ENCODE measurements around the gene TSGA10IP. TPM values are rescaled to one million over a fixed set of nuclear protein-coding genes. Genes with fewer than 3 reads are reported as not detected.

Gene TSGA10IP
- total RNA-seq, 2 donors from 2014 or later = not detected

DNA sequence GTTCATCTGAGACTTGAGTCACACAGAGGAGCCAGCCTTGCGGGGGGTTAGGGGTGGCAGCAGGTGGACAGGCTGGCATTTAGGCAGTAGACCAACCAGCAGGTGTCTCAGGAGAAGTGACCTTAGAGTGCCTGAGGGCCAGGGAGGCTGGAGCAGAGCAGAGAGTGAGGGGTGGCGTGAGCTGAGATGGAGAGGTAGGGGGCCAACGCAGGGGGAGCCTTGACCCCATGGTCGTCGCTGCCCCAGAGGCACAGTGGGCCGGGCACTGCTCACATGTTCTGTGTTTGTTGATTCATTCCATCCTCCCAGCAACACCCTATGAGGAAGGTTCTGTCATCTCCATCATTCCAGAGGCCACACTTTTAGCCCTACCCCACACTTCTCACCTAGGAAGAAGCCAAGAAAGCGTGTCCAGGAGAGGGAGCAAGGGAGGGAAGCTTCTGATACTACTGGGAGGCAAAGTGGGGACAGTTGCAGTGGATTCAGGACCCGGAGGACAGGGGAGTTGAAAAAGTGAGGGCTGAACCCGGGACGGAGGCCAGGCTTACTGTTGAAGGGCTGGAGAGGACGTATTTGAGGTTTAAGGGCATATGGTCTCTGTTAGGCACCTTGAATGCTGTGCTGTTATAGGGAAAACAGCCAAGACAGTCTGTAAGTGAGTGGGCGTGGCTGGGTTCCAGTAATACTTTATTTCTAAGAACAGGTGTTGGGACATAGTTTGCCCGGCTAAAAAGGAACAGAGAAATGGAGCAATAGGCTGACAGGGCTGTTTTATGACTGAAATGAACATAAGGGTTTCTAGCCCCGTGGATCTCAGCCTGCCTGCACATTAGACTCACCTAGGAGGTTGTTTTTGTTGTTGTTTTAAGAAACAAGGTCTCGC, 23.6 kb downstream of the TSGA10IP start:
- Histone ChIP-seq H3K27me3 (no peaks in the 10 kb centered on the region), H3K36me3 (peaks cover 68% of the 10 kb centered on the region), H3K4me3 (no peak overlapping the region), H3K4me1 (peaks cover 0 to under 1% of the 10 kb centered on the region in 2 donors), H3K9me3 (no peaks in the 10 kb centered on the region), H3K27ac (no peak overlapping the region)
- TF ChIP-seq CTCF (IDR thresholded peaks at IDR 0.05) = no peak
- no peak for DNase-seq (ENCODE audit: low spot score)

GRCh38 chr11:65972116-65972515, 26.8 kb downstream of the TSGA10IP start:
- Histone ChIP-seq H3K4me3 (no peak overlapping the region), H3K9me3 (no peaks in the 10 kb centered on the region), H3K27ac (no peak overlapping the region), H3K4me1 (no peaks in the 10 kb centered on the region), H3K36me3 (peaks cover 50% of the 10 kb centered on the region), H3K27me3 (no peaks in the 10 kb centered on the region)
- no peak for DNase-seq (ENCODE audit: low spot score)
- no peak for TF ChIP-seq CTCF (IDR thresholded peaks at IDR 0.05)

DNA sequence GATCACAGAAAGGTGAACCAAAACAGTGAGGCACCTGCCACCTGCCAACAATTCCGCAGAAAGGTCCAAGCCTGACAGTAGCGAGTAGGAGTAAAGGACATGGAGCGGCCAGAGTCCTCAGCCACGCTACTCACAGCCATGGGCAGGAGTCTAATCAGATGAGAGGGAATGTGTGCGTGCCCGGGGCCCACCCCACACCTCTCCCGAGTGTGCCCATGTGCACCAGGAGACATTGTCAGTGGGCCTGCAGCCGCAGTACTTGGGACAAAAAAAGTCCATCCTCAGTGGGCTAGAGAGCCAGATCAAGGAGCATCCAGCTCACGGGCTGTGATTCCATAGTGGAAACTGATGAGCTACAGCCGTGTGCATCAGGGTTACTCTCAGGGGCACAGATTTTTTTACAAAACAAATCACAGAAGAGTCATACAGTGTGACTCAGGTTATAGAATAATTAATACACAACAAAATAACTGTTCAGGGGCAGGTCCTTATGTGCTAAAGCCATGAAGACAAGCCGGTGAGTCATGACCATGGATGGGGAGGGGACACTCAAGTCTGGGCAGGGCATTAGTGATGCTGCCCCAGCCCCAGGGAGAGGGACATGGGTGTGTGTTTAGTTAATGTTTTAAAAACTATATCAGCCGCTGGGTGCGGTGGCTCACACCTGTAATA, 28.3 kb downstream of the TSGA10IP start:
- Histone ChIP-seq H3K4me1 (no peaks in the 10 kb centered on the region), H3K27ac (no peak overlapping the region), H3K36me3 (peaks cover 50% of the 10 kb centered on the region), H3K27me3 (no peaks in the 10 kb centered on the region), H3K4me3 (no peak overlapping the region), H3K9me3 (no peaks in the 10 kb centered on the region)
- no peak for TF ChIP-seq CTCF (IDR thresholded peaks at IDR 0.05)
- no peak for DNase-seq (ENCODE audit: low spot score)

GRCh38 chr11:65975771-65976170, 30.5 kb downstream of the TSGA10IP start:
- Histone ChIP-seq H3K4me1 (no peaks in the 10 kb centered on the region), H3K27ac (no peak overlapping the region), H3K27me3 (no peaks in the 10 kb centered on the region), H3K36me3 (peaks cover 41% of the 10 kb centered on the region), H3K9me3 (no peaks in the 10 kb centered on the region), H3K4me3 (no peak overlapping the region)
- TF ChIP-seq CTCF (IDR thresholded peaks at IDR 0.05) = no peak
- no peak for DNase-seq (ENCODE audit: low spot score)

- Histone ChIP-seq H3K4me3 (no peak overlapping the region), H3K27me3 (no peaks in the 10 kb centered on the region), H3K4me1 (no peaks in the 10 kb centered on the region), H3K27ac (no peak overlapping the region), H3K9me3 (no peaks in the 10 kb centered on the region), H3K36me3 (peaks cover 41% of the 10 kb centered on the region)
- no peak for TF ChIP-seq CTCF (IDR thresholded peaks at IDR 0.05)
- no peak for DNase-seq (ENCODE audit: low spot score)
These were observed 31.2 kb downstream of the TSGA10IP start for GRCh38 chr11:65976216-65977176.

All from right atrium auricular region (tissue), 2 donors.